OCI-LY7 (cell line): Measurements from ENCODE around the gene GALNT4. TPM values are rescaled to one million over a fixed set of nuclear protein-coding genes. Genes with fewer than 3 reads are reported as not detected.

ENCODE experiments used
- BruUV-seq: library from RNA; stranded (reverse); fragments of 400-500 nt; replicated peaks from 2 replicates; lab custom pipeline; 2021; lab: Mats Ljungman, UMichigan
- CTCF ChIA-PET: fragments of 300-600 bp; sonication (Branson Sonifier 250); formaldehyde crosslinking; loops from one replicate; lab custom pipeline; 2022; ENCODE audit warnings: antibody characterized with exemption; ENCODE audit not compliant: unreplicated experiment; lab: Charles Lee
- POLR2A ChIA-PET: fragments of 300-600 bp; sonication (Branson Sonifier 250); formaldehyde crosslinking; loops from one replicate; lab custom pipeline; 2022; ENCODE audit warnings: antibody characterized with exemption; lab: Charles Lee
- DNase-seq: peaks from one replicate; pipeline ENCODE4 v3.0.0-alpha.2; 2015; ENCODE audit warnings: low spot score
- H2AFZ ChIP-seq: fragments of 200-600 bp; sonication (generic), shearing (Covaris generic); 2 replicates; pipeline ENCODE4 v1.6.1; 2014; ENCODE audit warnings: mild to moderate bottlenecking, antibody characterized with exemption, low read length, moderate library complexity
- H3K27ac ChIP-seq: fragments of 200-600 bp; sonication (generic); 2 replicates; pipeline ENCODE4 v1.5.1; 2014; ENCODE audit warnings: mixed run types, low read depth, mild to moderate bottlenecking, moderate library complexity, low read length, inconsistent platforms; ENCODE audit not compliant: poor library complexity, severe bottlenecking
- H3K36me3 ChIP-seq: fragments of 200-600 bp; sonication (generic); 2 replicates; pipeline ENCODE4 v1.6.1; 2014; ENCODE audit warnings: mild to moderate bottlenecking, antibody characterized with exemption, low read length, moderate library complexity, mixed read lengths; ENCODE audit not compliant: insufficient read depth
- H3K4me1 ChIP-seq: fragments of 200-600 bp; sonication (generic); 2 replicates; pipeline ENCODE4 v1.5.1; 2014; ENCODE audit warnings: mild to moderate bottlenecking, low read length; ENCODE audit not compliant: insufficient read depth, poor library complexity, severe bottlenecking
- H3K4me2 ChIP-seq: fragments of 200-600 bp; sonication (generic); 2 replicates; pipeline ENCODE4 v1.6.1; 2014; ENCODE audit warnings: mild to moderate bottlenecking, low read length
- H3K4me3 ChIP-seq: fragments of 200-600 bp; sonication (generic); 2 replicates; pipeline ENCODE4 v1.5.1; 2014; ENCODE audit warnings: mild to moderate bottlenecking, low read depth, low read length; ENCODE audit not compliant: poor library complexity, severe bottlenecking
- H3K79me2 ChIP-seq: fragments of 200-600 bp; sonication (generic); 2 replicates; pipeline ENCODE4 v1.6.1; 2016; ENCODE audit warnings: low read depth, mild to moderate bottlenecking, low read length, moderate library complexity, mixed read lengths; ENCODE audit not compliant: insufficient read depth
- H3K9me2 ChIP-seq: fragments of 200-600 bp; sonication (generic); 2 replicates; pipeline ENCODE4 v1.6.1; 2016; ENCODE audit warnings: mild to moderate bottlenecking, low read length, mixed read lengths; ENCODE audit not compliant: insufficient read depth
- H3K9me3 ChIP-seq: fragments of 200-600 bp; sonication (generic); 2 replicates; pipeline ENCODE4 v1.6.1; 2014; ENCODE audit warnings: mild to moderate bottlenecking, mixed run types, low read length, mixed read lengths
- H4K20me1 ChIP-seq: fragments of 200-600 bp; sonication (generic); 2 replicates; pipeline ENCODE4 v1.6.1; 2014; ENCODE audit warnings: mild to moderate bottlenecking, antibody characterized with exemption, low read length, moderate library complexity, mixed read lengths; ENCODE audit not compliant: insufficient read depth
- EZH2phosphoT487 ChIP-seq: fragments of 200-600 bp; sonication (generic); IDR thresholded peaks from 2 replicates; pipeline ENCODE4 v1.6.1; 2018; ENCODE audit warnings: low read depth, borderline replicate concordance, mild to moderate bottlenecking, mixed run types, antibody characterized with exemption, low read length, moderate library complexity, mixed read lengths
- intact Hi-C: fragments of 100-400 bp; cut with micrococcal nuclease; formaldehyde crosslinking; loops from one replicate; pipeline ENCODE4 v1.10.0; 2022; ENCODE audit not compliant: unreplicated experiment
- total RNA-seq, 2 experiments: library from RNA; depleted of rRNA in 1 of 2; stranded (reverse); fragments of >200 nt in 1 of 2; shearing (Covaris generic) in 1 of 2; gene quantifications; 2 replicates each; pipeline ENCODE4 v1.2.3, GENCODE V29; 2014 to 2022
- TF ChIP-seq, protein P1 (sequence below): fragments of 200-600 bp; sonication (generic); conservative IDR thresholded peaks from 2 replicates; pipeline ENCODE4 v1.5.1; 2014; ENCODE audit warnings: mild to moderate bottlenecking, antibody characterized with exemption, low read length, moderate library complexity, mixed read lengths

Gene GALNT4
- total RNA-seq, 2 experiments from 2014 or later = 2.1 to 3.7 TPM

DNA sequence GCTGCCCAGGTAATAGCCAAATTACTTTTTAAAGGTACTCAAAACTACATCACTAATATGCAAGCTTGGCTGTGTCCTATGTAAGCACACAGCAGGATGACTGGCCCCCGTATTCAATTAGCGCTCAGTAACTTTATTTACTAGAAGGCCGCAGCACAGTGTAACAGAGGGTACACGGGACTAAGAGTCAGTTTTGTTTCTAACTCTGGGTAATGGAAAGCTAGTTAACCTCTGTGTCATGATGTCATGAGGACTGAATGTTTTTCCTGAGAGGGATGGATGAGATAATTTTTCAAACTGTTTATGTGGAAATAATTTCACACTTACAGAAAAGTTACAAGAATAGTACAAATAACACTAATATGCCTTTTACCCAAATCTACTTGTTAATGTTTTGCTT lies 27.1 kb downstream of the GALNT4 start:
- Histone ChIP-seq H3K36me3 (no peaks in the 10 kb centered on the region), H3K4me3 (no peak overlapping the region), H2AFZ (no peak overlapping the region), H3K9me3 (no peaks in the 10 kb centered on the region), H3K79me2 (no peaks in the 10 kb centered on the region), H3K4me1 (no peaks in the 10 kb centered on the region), H3K27ac (no peak overlapping the region), H3K9me2 (no peaks in the 10 kb centered on the region), H4K20me1 (no peaks in the 10 kb centered on the region), H3K4me2 (no peak overlapping the region)
- TF ChIP-seq, protein P1, sequence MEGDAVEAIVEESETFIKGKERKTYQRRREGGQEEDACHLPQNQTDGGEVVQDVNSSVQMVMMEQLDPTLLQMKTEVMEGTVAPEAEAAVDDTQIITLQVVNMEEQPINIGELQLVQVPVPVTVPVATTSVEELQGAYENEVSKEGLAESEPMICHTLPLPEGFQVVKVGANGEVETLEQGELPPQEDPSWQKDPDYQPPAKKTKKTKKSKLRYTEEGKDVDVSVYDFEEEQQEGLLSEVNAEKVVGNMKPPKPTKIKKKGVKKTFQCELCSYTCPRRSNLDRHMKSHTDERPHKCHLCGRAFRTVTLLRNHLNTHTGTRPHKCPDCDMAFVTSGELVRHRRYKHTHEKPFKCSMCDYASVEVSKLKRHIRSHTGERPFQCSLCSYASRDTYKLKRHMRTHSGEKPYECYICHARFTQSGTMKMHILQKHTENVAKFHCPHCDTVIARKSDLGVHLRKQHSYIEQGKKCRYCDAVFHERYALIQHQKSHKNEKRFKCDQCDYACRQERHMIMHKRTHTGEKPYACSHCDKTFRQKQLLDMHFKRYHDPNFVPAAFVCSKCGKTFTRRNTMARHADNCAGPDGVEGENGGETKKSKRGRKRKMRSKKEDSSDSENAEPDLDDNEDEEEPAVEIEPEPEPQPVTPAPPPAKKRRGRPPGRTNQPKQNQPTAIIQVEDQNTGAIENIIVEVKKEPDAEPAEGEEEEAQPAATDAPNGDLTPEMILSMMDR = no peak
- no peak for TF ChIP-seq EZH2phosphoT487
- DNase-seq = no peak
- BruUV-seq = no TSS peak
- CTCF ChIA-PET = no interaction called here
- intact Hi-C loops = no loop called here
- POLR2A ChIA-PET = interaction anchor here (1.0 to 2.4 kb wide), 2 partner anchors 10 to 13 kb away, joined by 3 to 12 read pairs; no protein-coding TSS in a partner anchor

DNA sequence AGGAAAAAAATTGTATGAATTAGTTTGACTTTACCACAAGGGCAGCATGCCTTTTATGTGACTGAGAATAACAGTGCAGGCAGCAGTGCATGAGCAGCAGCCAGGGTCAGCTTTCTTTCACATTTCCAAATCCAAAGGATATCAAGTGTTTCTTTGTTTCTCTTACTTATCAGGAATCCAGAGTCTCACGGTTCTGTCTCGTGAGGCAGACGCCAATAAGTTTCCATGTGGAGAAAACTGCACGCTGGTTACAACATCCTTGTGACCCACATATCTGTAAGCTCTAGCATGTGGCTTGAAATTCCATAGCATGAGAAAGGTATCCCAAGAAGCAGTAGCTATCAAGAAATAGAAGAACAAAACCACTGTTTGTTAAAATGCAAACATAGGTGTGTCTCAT lies 27.6 kb downstream of the GALNT4 start:
- intact Hi-C loops = no loop called here
- POLR2A ChIA-PET = interaction anchor here (0.6 to 2.4 kb wide), 4 partner anchors 9 to 26 kb away, joined by 3 to 12 read pairs (median 4); no protein-coding TSS in a partner anchor
- Histone ChIP-seq H3K9me2 (no peaks in the 10 kb centered on the region), H3K4me1 (no peaks in the 10 kb centered on the region), H3K4me2 (no peak overlapping the region), H3K4me3 (no peak overlapping the region), H3K36me3 (no peaks in the 10 kb centered on the region), H2AFZ (no peak overlapping the region), H3K9me3 (no peaks in the 10 kb centered on the region), H4K20me1 (no peaks in the 10 kb centered on the region), H3K27ac (no peak overlapping the region), H3K79me2 (no peaks in the 10 kb centered on the region)
- no peak for DNase-seq
- no TSS peak for BruUV-seq
- CTCF ChIA-PET = no interaction called here
- TF ChIP-seq, protein P1 = no peak
- TF ChIP-seq EZH2phosphoT487 = no peak

- DNase-seq = no peak
- Histone ChIP-seq H3K27ac (no peak overlapping the region), H2AFZ (no peak overlapping the region), H3K9me2 (no peaks in the 10 kb centered on the region), H3K9me3 (no peaks in the 10 kb centered on the region), H3K36me3 (no peaks in the 10 kb centered on the region), H3K4me3 (no peak overlapping the region), H3K4me2 (no peak overlapping the region), H3K79me2 (no peaks in the 10 kb centered on the region), H4K20me1 (no peaks in the 10 kb centered on the region), H3K4me1 (no peaks in the 10 kb centered on the region)
- CTCF ChIA-PET = no interaction called here
- no peak for TF ChIP-seq EZH2phosphoT487
- TF ChIP-seq, protein P1 = no peak
- POLR2A ChIA-PET = interaction anchor here (0.8 kb wide), 1 partner anchor 28 kb away, joined by 3 read pairs; no protein-coding TSS in a partner anchor
- intact Hi-C loops = no loop called here
- no TSS peak for BruUV-seq
Measured at GRCh38 chr12:89494411-89495231, 30.0 kb downstream of the GALNT4 start.
